HPDE6-E6E7 (cell line): ENCODE measurements around the gene SPTLC2.
"Not testable (repeated sequence)": the region's sequence is repeated elsewhere in the genome, so short reads cannot be mapped to it uniquely, and the experiment has no call there.

ENCODE experiments used
- DNase-seq: peaks from one replicate; pipeline ENCODE4 v3.0.0; 2011; ENCODE audit warnings: missing footprints; ENCODE audit errors: extremely low spot score

The SPTLC2 gene, protein sequence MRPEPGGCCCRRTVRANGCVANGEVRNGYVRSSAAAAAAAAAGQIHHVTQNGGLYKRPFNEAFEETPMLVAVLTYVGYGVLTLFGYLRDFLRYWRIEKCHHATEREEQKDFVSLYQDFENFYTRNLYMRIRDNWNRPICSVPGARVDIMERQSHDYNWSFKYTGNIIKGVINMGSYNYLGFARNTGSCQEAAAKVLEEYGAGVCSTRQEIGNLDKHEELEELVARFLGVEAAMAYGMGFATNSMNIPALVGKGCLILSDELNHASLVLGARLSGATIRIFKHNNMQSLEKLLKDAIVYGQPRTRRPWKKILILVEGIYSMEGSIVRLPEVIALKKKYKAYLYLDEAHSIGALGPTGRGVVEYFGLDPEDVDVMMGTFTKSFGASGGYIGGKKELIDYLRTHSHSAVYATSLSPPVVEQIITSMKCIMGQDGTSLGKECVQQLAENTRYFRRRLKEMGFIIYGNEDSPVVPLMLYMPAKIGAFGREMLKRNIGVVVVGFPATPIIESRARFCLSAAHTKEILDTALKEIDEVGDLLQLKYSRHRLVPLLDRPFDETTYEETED

DNA sequence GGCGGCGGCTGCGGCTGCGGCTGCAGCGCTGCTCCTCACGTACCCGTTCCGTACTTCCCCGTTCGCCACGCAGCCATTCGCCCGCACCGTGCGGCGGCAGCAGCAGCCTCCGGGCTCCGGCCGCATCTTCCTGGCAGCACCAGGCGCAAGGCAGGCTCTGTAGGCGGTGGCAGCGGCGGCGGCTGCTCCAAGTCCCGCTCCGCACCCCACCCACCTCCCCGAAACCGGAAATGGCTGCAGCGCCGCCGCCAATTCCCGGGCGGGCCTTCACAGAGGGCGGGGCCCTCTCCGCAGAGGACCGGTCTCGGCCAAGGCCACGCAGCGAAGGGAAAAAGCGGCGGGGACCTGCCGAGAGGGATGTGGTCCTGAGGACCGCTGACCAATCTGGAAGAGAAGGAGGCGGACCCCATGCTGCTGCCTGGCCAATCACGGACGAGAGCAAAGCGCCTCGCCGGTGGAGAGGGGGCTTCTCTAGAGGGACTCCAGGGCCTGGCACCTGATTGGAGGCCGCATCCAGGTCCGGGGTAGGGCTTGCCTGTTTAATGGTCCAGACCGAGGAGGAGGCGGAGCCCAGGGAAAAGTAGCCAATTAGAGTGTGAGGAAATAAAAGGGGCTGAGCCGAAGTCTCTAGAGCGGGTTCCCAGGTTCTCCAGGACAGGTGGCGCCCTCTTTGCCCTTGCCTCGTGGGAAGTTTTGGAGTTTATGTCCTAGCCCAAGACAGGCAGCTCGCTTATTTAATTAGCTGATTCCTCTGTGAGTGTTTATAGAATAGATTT, at the start of gene SPTLC2:
TSS of gene SPTLC2 (minus strand) at position 184 of the 776 bp plus-strand sequence. CDS start at position 126, 58 bp downstream.
- peak; percentile 100 for DNase-seq

DNA sequence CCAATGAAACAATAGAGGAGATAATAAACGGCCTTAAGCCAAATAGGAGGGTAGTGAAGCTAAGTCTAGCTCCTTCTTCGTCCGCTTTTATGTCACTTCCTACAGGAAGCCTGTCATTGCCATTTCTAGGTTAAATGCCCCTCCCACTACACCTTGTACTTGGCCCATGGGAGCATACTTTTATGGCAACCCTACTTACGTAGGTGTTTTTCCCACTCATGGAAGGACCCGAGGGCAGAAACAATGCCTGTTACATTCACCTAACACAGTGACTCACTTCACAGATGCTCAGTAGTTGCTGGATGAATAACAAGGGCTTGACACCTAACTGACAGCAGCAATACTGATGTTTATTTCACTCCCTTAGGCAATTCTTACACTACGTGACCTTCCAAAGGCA, 46.9 kb upstream of the SPTLC2 start:
- peak; percentile 94 for DNase-seq

DNA sequence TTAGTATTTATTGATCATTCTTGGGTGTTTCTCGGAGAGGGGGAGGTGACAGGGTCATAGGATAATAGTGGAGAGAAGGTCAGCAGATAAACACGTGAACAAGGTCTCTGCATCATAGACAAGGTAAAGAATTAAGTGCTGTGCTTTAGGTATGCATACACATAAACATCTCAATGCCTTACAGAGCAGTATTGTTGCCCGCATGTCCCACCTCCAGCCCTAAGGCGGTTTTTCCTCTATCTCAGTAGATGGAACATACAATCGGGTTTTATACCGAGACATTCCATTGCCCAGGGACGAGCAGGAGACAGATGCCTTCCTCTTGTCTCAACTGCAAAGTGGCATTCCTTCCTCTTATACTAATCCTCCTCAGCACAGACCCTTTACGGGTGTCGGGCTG, 45.1 kb upstream of the SPTLC2 start:
- not testable (repeated sequence) for DNase-seq

DNA sequence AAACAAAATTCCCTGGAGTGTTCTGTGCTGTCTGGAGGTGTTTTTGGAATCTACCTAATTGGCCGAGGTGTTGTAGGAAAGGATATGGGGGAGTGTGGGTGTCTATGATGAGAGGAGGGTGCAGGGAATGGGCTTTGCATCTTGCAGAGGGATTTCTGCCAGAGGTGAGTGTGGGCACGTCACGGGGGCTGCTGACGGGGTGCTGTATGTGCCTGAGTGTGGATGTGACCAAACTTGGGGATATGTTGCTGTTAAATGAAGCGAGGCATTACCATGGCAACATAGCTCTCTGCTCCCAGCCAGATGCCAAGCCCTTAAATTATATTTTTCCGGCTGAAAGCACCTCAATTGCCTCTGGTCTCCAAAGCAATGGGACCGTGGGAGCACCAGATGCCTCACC, 44.3 kb upstream of the SPTLC2 start:
- no peak for DNase-seq

DNA sequence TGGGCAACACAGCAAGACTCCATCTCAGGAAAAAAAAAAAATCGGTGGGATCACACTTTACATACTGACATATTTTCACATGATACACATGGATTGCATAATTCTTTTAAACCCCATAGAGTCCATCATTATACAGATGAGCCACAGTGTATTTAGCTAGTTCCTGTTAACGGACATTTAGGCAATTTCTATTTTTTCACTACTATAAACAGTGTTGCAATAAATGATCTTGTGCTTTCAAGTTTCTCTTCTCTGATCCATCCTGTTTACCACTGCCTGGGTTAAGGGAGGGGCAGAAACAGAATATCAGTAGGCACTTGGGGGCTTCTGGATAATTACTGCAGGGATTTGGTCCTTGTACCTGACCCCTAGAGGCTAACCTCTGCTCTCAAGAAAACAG, 43.4 kb upstream of the SPTLC2 start:
- no peak for DNase-seq

DNA sequence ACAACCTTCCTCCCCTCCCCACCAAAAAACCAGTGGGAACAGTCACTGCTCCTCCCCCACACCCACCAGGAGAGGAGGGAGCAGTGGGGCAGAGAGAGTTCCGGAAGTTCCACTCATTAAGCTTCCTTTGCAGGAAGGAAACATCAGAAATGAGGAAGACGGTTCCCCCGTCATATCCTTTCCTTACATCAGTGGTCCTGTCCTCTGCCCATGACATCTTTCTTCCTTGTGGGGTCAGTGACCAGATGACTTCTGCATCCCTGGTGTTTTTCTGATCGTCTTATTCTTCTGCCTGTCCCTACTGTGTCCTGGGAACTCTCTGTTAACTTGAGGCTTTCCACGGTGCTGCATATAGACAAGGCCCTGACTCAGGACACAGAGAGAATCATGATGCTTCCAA, 40.8 kb upstream of the SPTLC2 start:
- no peak for DNase-seq

DNA sequence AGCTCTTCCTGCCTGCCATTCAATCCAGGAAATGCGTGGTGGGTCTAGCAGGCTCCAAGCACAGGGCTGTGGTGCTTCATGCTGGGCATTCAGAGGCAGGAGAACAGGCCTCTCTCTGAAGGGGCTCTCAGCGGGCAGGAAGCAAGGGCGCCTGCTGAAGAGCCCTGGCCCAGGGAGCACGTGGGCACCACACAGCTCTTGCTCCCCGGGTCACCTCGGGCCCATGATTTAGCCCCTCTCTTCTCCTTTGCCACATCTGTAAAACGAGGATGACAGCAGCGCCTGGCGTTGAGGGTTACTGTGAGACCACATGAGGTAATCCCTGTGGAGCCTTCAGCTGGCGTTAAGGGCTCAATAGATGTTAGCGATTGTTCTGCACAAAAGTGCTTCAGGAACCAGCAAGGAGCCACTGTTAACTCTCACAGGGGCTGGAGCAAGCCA, 37.6 kb upstream of the SPTLC2 start:
- DNase-seq = no peak

DNA sequence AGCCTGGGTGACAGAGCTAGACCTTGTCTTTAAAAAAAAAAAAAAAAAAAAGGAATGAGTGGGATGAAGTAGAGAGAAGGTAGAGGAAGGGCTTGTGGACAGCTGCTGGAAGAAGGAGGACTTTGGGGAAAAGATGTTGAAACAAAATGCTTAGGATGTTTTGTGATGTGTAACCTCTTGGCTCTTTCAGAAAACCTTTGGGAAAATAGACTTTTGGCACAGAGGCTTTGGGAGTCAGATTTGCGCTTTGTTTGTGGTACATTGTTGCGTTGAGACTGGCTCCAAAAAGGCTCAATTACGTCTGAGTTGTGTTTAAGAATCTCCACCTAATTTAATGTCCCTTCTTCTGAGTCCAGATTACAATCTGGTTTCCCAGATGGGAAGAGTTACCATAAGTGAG, 32.9 kb upstream of the SPTLC2 start:
- DNase-seq = no peak

DNA sequence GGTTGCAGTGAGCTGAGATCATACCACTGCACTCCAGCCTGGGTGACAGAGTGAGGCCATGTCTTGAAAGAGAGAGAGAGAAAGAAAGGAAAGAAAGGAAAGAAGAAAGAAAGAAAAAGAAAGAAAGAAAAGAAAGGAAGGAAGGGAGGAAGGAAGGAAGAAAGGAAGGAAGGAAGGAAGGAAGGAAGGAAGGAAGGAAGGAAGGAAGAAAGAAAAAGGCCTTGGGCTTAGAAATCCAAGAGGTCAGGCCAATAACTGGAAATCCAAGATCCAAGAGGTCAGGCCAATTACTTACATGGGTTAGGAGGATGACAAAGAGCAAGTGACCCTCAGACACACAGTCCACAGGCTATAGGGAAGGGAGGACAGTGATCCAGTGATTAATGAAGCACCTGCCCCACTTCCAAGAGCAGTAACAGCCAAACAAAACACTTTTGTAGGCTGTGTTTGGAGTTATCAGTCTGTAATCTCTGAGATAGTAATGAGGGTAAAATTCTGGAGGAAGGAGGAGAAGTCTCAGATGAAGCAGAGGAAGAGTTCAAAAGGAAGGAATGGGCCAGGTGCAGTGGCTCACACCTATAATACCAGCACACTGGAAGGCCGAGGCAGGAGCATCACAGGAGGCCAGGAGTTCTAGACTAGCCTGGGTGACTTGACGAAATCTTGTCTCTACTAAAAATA, 32.2 kb upstream of the SPTLC2 start:
- DNase-seq = no peak

DNA sequence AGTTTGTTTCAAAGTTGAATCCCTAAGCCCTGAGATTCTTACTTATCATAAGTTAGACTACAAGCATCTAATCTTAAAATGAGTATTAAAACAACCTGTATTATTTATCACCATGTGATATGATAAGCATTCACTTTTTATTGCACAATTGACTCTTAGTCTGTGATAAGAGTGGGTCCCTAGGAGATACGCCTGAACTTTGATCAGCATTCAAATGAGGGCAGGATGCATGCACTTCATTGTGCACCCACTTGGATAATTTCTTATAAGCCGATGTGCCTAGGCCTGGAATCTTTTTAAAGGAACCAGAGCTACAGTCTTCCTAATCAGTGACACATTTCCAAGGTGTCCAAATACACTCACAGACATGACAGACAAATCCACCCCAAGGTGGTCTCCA, 31.4 kb upstream of the SPTLC2 start:
- no peak for DNase-seq

DNA sequence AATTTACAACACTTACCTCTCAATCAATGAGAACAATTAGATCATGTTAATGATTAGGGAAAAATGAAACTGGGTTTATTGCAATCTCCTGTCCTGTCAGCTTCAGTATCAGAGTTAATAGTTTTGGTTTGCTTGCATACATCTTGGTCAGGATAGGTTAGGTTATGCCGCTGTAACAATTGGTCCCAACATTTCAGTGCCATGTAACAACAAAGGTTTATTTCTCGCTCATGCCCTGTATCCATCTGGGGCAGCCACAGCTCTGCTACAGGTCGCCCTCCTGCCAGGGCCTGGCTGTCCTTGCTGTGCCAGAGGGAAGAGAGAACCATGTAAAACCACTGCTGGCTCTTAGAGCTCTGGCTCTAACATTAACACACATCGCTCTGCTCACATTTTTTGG, 30.5 kb upstream of the SPTLC2 start:
- DNase-seq = no peak

DNA sequence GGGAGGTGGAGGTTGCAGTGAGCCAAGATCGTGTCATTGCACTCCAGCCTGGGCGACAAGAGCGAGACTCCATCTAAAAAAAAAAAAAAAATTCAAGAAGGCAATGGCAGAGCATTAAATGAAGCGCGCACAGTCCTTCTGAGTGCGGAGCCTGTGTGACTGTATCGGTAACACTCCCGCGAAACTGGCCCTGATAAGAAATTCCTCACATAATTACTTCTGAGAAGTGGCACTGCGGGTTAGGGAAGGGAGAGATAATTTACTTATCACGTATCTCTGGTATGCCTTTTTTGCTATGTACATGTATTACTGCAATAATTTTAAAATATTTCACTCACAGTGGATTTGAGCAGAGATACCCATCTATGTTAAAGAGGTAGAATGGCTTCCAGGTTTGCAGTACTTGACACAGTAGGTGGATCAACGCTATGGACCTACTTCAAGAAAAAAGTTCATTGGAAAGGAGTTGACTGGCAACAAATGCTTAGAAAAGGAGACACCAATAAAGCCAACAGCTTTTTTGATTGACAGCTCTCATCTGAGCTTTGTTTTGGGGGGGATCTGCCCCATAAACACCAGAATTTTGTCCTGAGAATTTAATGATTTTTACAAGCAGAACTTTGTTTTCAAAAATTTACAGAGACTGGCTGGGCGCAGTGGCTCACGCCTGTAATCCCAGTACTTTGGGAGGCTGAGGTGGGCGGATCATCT, 29.2 kb upstream of the SPTLC2 start:
- DNase-seq = no peak

DNA sequence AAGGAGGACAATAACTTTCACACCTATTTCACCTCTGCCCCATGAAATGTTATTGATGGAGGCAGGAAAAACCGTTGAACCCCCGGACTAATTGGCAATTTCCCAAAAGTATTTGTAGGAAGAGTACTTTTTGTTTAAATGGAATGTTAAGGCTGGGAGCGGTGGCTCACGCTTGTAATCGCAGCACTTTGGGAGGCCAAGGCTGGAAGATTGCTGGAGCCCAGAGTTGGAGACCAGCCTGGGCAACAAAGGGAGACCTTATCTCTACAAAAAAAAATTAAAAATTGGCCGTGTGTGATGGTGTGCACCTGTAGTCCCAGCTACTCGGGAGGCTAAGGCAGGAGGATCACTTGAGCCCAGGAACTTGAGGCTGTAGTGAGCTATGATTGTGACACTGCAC, 26.0 kb upstream of the SPTLC2 start:
- no peak for DNase-seq

DNA sequence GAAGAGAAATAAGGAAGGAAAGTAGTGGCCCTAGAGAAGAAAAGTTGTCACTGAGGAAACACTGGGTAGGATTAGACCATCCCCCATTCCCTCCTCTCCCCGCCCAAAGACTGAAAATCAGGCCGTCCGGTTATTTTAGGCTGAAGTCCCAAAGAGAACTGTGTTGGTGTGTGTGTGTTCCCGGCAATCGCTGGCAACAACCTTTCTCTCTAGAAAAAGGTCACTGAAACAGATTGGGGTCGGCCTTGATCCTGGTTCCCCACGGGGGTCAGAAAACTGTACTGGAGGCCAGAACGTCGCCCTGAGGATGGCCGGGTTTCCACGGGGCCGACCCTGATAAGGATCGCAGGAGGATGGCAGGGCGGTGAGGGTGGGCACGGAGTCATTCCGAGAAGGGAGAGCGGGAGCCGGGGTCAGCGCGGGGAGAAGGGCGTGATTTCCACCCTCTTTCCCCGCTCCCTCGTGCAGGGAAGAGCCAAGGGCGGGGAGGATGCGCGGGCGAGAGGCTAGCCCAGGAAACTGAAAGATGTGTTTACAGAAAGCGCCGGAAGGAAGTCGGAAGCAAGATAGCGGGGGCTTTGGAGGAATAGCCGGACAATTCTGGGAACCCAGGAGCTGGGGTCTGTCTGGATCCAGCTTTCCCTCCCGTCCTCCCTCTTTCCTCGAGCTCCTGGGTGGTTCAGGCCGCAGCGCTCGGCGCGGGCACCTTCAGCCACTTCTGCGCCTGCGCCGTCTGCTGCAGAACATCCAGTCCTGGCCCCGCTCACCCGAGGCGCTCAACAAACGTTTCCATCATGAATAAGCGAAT, 25.3 kb upstream of the SPTLC2 start:
- peak; percentile 67 for DNase-seq

DNA sequence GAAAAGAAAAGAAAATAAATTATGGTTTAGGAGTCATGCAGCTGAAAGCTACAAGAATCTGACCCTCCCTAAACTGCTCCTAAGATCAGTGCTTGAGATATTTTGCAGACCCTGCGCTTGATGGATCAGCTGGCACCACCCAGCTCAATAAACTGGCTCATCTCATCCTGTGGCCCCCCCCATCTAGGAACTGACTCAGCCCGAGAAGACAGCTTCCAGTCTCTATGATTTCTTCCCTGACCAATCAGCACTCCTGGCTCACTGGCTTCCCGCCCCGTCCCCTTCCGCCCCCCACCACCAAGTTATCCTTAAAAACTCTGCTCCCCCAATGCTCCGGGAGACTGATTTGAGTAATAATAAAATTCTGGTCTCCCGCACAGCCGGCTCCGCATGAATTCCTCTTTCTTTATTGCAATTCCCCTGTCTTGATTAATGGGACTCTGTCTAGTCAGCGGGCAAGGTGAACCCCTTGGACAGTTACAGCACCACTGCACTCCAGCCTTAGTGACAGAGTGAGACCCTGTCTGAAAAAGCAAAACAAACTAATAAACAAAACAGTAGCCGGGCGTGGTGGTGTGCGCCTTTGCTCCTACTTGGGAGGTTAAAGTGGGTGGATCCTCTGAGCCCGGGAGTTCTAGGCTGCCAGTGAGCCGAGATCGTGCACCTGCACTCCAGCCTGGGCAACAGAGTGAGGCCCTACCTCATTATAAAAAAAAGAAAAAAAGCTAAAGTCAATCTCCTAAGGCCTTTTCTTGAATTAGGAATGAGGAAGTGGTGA, 24.5 kb upstream of the SPTLC2 start:
- DNase-seq = no peak

DNA sequence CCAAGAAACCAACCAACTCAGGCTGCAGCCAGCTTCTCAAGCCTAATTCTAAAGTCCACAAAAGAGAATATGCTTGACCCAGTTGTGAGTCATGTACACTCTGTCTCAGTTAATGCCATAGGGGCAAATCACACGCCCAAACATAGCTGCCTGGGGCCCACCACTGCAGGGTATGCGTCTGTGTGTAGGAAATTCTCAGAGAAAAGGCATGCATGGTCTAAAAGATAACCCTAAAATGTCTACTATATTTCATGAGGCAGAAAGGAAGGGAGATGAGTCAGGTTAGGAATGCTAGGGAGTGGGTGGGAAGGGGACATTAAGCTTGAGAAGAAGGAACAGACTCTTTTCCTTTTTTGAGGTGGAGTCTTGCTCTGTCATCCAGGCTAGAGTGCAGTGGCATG, 22.3 kb upstream of the SPTLC2 start:
- no peak for DNase-seq

DNA sequence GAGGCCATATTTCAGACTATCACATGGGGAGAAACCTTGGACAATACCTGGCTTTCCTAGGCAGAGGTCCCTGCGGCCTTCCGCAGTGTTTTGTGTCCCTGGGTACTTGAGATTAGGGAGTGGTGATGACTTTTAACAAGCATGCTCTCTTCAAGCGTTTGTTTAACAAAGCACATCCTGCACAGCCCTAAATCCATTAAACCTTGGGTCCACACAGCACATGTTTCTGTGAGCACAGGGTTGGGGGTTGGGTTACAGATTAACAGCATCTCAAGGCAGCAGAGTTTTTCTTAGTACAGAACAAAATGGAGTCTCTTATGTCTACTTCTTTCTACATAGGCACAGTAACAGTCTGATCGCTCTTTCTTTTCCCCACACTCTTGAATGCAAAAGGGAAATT, 19.4 kb upstream of the SPTLC2 start:
- DNase-seq = not testable (repeated sequence)

DNA sequence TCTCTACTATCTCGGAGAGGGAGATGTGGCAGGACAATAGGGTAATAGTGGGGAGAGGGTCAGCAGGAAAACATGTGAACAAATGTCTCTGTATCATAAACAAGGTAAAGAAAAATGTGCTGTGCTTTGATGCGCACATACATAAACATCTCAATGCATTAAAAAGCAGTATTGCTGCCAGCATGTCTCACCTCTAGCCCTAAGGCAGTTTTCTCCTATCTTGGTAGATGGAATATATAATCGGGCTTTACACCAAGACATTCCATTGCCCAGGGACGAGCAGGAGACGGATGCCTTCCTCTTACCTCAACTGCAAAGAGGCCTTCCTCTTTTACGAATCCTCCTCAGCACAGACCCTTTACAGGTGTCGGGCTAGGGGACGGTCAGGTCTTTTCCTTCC, 19.0 kb upstream of the SPTLC2 start:
- not testable (repeated sequence) for DNase-seq

DNA sequence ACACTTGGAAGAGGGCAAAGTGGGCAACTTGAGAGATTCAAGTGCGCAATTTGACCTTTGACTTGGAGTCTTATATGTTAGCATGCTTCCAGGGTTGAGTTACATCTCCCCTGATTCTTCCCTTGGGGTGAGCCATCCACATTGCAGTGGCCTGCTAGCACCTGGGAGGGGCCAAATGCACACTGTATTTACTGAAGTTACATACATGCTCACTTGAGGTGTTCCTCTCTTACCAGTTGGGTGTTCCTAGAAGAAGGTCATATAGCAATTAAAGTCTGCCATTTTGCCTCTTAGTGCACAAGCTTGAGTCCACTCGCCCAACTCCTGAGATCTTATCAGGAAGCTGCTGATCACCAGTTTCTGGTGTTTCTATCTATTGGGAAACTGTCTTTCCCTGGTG, 13.7 kb upstream of the SPTLC2 start:
- no peak for DNase-seq

DNA sequence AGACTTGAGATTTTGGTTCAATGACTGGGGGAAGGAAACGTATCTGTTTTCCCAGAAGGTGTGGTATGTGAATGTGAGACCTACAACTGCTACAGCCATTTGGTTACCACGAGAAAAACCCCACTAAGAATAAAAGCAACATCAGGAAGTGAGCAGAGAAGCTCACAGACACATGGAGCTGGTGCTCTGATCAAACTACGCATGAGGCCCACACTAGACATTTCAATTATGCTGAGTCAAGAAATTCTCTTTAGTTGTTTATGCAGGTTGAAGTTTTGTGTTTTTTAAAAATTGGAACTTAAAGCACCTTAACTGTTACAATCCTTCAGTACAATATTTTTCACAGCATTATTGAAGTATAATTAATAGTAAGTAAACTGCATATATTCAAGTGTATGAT, 8.9 kb upstream of the SPTLC2 start:
- no peak for DNase-seq
